Mucosa of descending colon (tissue), 3 donors: ENCODE measurements around the gene TMEM82. TPM values are rescaled to one million over a fixed set of nuclear protein-coding genes. Genes with fewer than 3 reads are reported as not detected.
A peak's percentile ranks its signal among the peaks of the same experiment; 100 is the strongest.

ENCODE experiments used
- ATAC-seq: fragments of 200-7000 bp; cut with Tn5 transposase; one replicate; pipeline ENCODE4 v1.9.1; 2020; ENCODE audit warnings: mild to moderate bottlenecking, moderate library complexity
- DNase-seq, 3 donors: peaks; one replicate each; pipeline ENCODE4 v3.0.0-alpha.2; 2020
- H3K36me3 ChIP-seq: fragments of 200-600 bp; one replicate; pipeline ENCODE4 v1.8.0; 2021; ENCODE audit warnings: low read depth, mild to moderate bottlenecking
- H3K4me1 ChIP-seq: fragments of 200-600 bp; one replicate; pipeline ENCODE4 v1.8.0; 2021; ENCODE audit warnings: low read depth, mild to moderate bottlenecking
- H3K4me3 ChIP-seq: fragments of 200-600 bp; one replicate; pipeline ENCODE4 v1.8.0; 2021; ENCODE audit warnings: mild to moderate bottlenecking
- H3K9me3 ChIP-seq: fragments of 200-600 bp; one replicate; pipeline ENCODE4 v1.8.0; 2021; ENCODE audit warnings: mild to moderate bottlenecking
- CTCF ChIP-seq: fragments of 200-600 bp; IDR thresholded peaks from one replicate; pipeline ENCODE4 v1.8.0; 2022; ENCODE audit warnings: antibody characterized with exemption, mild to moderate bottlenecking
- intact Hi-C, 2 donors: fragments of 100-400 bp; cut with DNase I in 1 of 2; cut with micrococcal nuclease in 1 of 2; formaldehyde crosslinking; loops; one replicate each; pipeline versions ENCODE4 v1.11.0 to v1.11.1; 2022; cut with DNase I, micrococcal nuclease
- total RNA-seq, 3 donors: library from RNA; stranded (reverse); fragmentation: NEBNext Ultra II Directional in 2 of 3; extraction: Animal tissue kit (Norgen Biotek cat#: 25700) in 2 of 3; gene quantifications; one replicate each; pipeline versions ENCODE4 v1.2.1 to v1.2.4, GENCODE V29; 2021 to 2023
- donor health status: DM: no; HTN: no; CAD: no; lungs with moderate emphysema.
- donor health status: DM: no; HTN: no; CAD: no.
- donor health status: DM: no; HTN: yes; CAD: no.

Gene TMEM82
- total RNA-seq, 3 donors from 2014 or later = 8.0 to 19.7 (median 16.8) TPM

GRCh38 chr1:15734296-15734695 is 8.0 kb upstream of the TMEM82 start:
- peaks cover 29% of the 10 kb centered on the region for H3K4me1 ChIP-seq
- no peak for DNase-seq
- H3K4me3 ChIP-seq = no peak overlapping the region
- no peaks in the 10 kb centered on the region for H3K36me3 ChIP-seq
- ATAC-seq = no peak
- no peaks in the 10 kb centered on the region for H3K9me3 ChIP-seq
- TF ChIP-seq CTCF = no peak
- intact Hi-C loops = no loop called here

DNA sequence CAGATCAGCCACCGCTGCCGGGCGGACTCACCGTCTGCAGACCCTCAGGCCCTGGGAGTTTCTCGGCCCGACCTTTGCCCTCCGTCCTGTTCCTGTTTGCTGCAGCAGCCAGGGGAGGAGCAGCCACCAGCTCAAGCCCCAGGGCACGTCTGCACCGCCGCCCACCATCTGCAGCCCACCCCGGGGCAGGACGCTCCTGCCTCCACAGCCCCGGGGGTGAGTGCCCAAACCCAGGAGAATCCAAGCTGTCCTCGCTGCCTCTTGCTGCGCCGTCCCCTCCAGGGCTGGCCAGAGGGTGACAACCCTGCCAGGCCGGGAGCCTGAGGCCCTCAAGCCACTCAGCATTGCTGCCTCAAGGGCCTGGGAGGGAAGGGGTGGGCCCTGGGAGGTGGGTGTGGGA is 7.4 kb upstream of the TMEM82 start:
- no peak for TF ChIP-seq CTCF
- intact Hi-C loops = no loop called here
- H3K36me3 ChIP-seq = no peaks in the 10 kb centered on the region
- H3K4me3 ChIP-seq = no peak overlapping the region
- peaks cover 29% of the 10 kb centered on the region for H3K4me1 ChIP-seq
- ATAC-seq (no peak), DNase-seq (no peak)
- H3K9me3 ChIP-seq = no peaks in the 10 kb centered on the region

- no peaks in the 10 kb centered on the region for H3K36me3 ChIP-seq
- H3K9me3 ChIP-seq = no peaks in the 10 kb centered on the region
- intact Hi-C loops = no loop called here
- ATAC-seq (peak; percentile 13), DNase-seq (peak in 1 of 3 donors; percentile 57)
- no peak overlapping the region for H3K4me3 ChIP-seq
- TF ChIP-seq CTCF = no peak
- H3K4me1 ChIP-seq = peaks cover 30% of the 10 kb centered on the region
Observed at GRCh38 chr1:15735304-15736037, 6.8 kb upstream of the TMEM82 start.

GRCh38 chr1:15736038-15736891 is 6.0 kb upstream of the TMEM82 start, which contains the start of gene SLC25A34:
Gene SLC25A34 (plus strand): TSS chr1:15736258. CDS start chr1:15736486, 228 bp downstream.
- peak; percentile 91 for ATAC-seq
- Histone ChIP-seq H3K36me3 (no peaks in the 10 kb centered on the region), H3K9me3 (no peaks in the 10 kb centered on the region), H3K4me3 (no peak within 1 kb of the TSS), H3K4me1 (peaks cover 38% of the 10 kb centered on the region)
- intact Hi-C loops = no loop called here
- TF ChIP-seq CTCF = no peak
- DNase-seq = peak; percentile 92 to 95 (median 93)

- DNase-seq = peak; percentile 79 to 83 (median 80)
- H3K4me3 ChIP-seq = no peak overlapping the region
Observed at GRCh38 chr1:15736892-15737261, 5.4 kb upstream of the TMEM82 start.

More at GRCh38 chr1:15736892-15737261, 5.4 kb upstream of the TMEM82 start:
- intact Hi-C loops = no loop called here
- no peaks in the 10 kb centered on the region for H3K36me3 ChIP-seq
- peaks cover 42% of the 10 kb centered on the region for H3K4me1 ChIP-seq
- peak; percentile 55 for ATAC-seq
- no peak for TF ChIP-seq CTCF
- H3K9me3 ChIP-seq = no peaks in the 10 kb centered on the region
